ENCODE data around the gene SORBS2.
"Not testable (repeated sequence)": the region's sequence is repeated elsewhere in the genome, so short reads cannot be mapped to it uniquely, and the experiment has no call there.

The SORBS2 gene

GRCh38 chr4:185713272-185713671, 98.7 kb downstream of the SORBS2 start:
- DNase-seq (ENCODE audit: low read depth in 2 of 2), result no peak

- no peak for DNase-seq (ENCODE audit: low read depth in 2 of 2)
Observed at GRCh38 chr4:185712350-185713024, 99.5 kb downstream of the SORBS2 start.

- DNase-seq (ENCODE audit: low read depth in 2 of 2), result no peak
Observed at GRCh38 chr4:185711726-185712125, 100.3 kb downstream of the SORBS2 start.

GRCh38 chr4:185710487-185710995, 101.5 kb downstream of the SORBS2 start:
- DNase-seq (ENCODE audit: low read depth in 2 of 2), result no peak

- DNase-seq (ENCODE audit: low read depth in 2 of 2), result no peak
Observed at GRCh38 chr4:185709802-185710486, 102.0 kb downstream of the SORBS2 start.

GRCh38 chr4:185708348-185708747, 103.6 kb downstream of the SORBS2 start:
- DNase-seq (ENCODE audit: low read depth in 2 of 2), result no peak

- DNase-seq (ENCODE audit: low read depth in 2 of 2), result not testable (repeated sequence)
Observed at GRCh38 chr4:185707622-185708021, 104.4 kb downstream of the SORBS2 start.

- no peak for DNase-seq (ENCODE audit: low read depth in 2 of 2)
Observed at GRCh38 chr4:185702147-185702663, 109.8 kb downstream of the SORBS2 start.

- DNase-seq (ENCODE audit: low read depth in 2 of 2), result no peak
Observed at GRCh38 chr4:185700630-185701029, 111.4 kb downstream of the SORBS2 start.

GRCh38 chr4:185700048-185700447, 111.9 kb downstream of the SORBS2 start:
- DNase-seq (ENCODE audit: low read depth in 2 of 2), result no peak

- no peak for DNase-seq (ENCODE audit: low read depth in 2 of 2)
Observed at GRCh38 chr4:185697488-185697887, 114.5 kb downstream of the SORBS2 start.

- no peak for DNase-seq (ENCODE audit: low read depth in 2 of 2)
Observed at GRCh38 chr4:185695743-185696142, 116.3 kb downstream of the SORBS2 start.

- DNase-seq (ENCODE audit: low read depth in 2 of 2), result no peak
Observed at GRCh38 chr4:185693548-185694215, 118.3 kb downstream of the SORBS2 start.

- DNase-seq (ENCODE audit: low read depth in 2 of 2), result no peak
Observed at GRCh38 chr4:185689407-185689806, 122.6 kb downstream of the SORBS2 start.

- no peak for DNase-seq (ENCODE audit: low read depth in 2 of 2)
Observed at GRCh38 chr4:185685804-185686203, 126.2 kb downstream of the SORBS2 start.

GRCh38 chr4:185683896-185684295, 128.1 kb downstream of the SORBS2 start:
- DNase-seq (ENCODE audit: low read depth in 2 of 2), result no peak

- no peak for DNase-seq (ENCODE audit: low read depth in 2 of 2)
Observed at GRCh38 chr4:185683222-185683621, 128.8 kb downstream of the SORBS2 start.

- no peak for DNase-seq (ENCODE audit: low read depth in 2 of 2)
Observed at GRCh38 chr4:185682236-185682635, 129.8 kb downstream of the SORBS2 start.

GRCh38 chr4:185681604-185682003, 130.4 kb downstream of the SORBS2 start:
- DNase-seq (ENCODE audit: low read depth in 2 of 2), result no peak

- no peak for DNase-seq (ENCODE audit: low read depth in 2 of 2)
Observed at GRCh38 chr4:185680617-185681016, 131.4 kb downstream of the SORBS2 start.

GRCh38 chr4:185679523-185679922, 132.5 kb downstream of the SORBS2 start:
- DNase-seq (ENCODE audit: low read depth in 2 of 2), result no peak

GRCh38 chr4:185677637-185678314, 134.2 kb downstream of the SORBS2 start:
- no peak for DNase-seq (ENCODE audit: low read depth in 2 of 2)

Measured in stimulated activated CD4-positive, alpha-beta T cell treated with anti-CD3 and anti-CD28 coated beads, Interleukin-15, amount 100 ng/mL, for 48 hours (primary cell).